Measurements from ENCODE around the gene RFTN1.

GRCh38 chr3:16385151-16385550 lies 128.3 kb downstream of the RFTN1 start:
- TF ChIP-seq, protein P1, sequence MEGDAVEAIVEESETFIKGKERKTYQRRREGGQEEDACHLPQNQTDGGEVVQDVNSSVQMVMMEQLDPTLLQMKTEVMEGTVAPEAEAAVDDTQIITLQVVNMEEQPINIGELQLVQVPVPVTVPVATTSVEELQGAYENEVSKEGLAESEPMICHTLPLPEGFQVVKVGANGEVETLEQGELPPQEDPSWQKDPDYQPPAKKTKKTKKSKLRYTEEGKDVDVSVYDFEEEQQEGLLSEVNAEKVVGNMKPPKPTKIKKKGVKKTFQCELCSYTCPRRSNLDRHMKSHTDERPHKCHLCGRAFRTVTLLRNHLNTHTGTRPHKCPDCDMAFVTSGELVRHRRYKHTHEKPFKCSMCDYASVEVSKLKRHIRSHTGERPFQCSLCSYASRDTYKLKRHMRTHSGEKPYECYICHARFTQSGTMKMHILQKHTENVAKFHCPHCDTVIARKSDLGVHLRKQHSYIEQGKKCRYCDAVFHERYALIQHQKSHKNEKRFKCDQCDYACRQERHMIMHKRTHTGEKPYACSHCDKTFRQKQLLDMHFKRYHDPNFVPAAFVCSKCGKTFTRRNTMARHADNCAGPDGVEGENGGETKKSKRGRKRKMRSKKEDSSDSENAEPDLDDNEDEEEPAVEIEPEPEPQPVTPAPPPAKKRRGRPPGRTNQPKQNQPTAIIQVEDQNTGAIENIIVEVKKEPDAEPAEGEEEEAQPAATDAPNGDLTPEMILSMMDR (IDR thresholded peaks at IDR 0.05) = no peak
- no peak for TF ChIP-seq EP300 (IDR thresholded peaks at IDR 0.05)
- no peak for TF ChIP-seq POLR2AphosphoS5 (IDR thresholded peaks at IDR 0.05)
- TF ChIP-seq POLR2A (IDR thresholded peaks at IDR 0.05) = no peak

Data from sigmoid colon (tissue), 4 donors.